K562 treated with DMSO at 1 percent for 4 hours (cell line): ENCODE data around the gene SIVA1. TPM values are rescaled to one million over a fixed set of nuclear protein-coding genes. Genes with fewer than 3 reads are reported as not detected.

Experiments
- total RNA-seq: library from RNA; unstranded; fragments of 300-600 nt; gene quantifications from 2 replicates; pipeline ENCODE4 v1.2.3, GENCODE V29; 2022; ENCODE audit not compliant: insufficient read depth

SIVA1 gene
- 115 and 126 TPM in 2 replicates for total RNA-seq

GRCh38 chr14:104752735-104753527 lies at the start of gene SIVA1:
SIVA1 (plus strand) TSS chr14:104753147; CDS start chr14:104753202, 55 bp downstream.

GRCh38 chr14:104723651-104724406 lies 29.1 kb upstream of the SIVA1 start, which contains the start of gene ADSS1:
ADSS1 (plus strand) TSS chr14:104724229; CDS start chr14:104724271, 42 bp downstream.

GRCh38 chr14:104794993-104795780 lies 42.2 kb downstream of the SIVA1 start, which contains the start of gene AKT1:
AKT1 (minus strand) TSS chr14:104795748; CDS start chr14:104792643, 3,105 bp downstream.

GRCh38 chr14:104800771-104801519 lies 48.0 kb downstream of the SIVA1 start, which contains the start of gene ZBTB42:
ZBTB42 (plus strand) TSS chr14:104801101; CDS start chr14:104801198, 97 bp downstream.

Other genes starting within 250 kb of the SIVA1 start
- not detected in 2 replicates for gene C14orf180, start 173.4 kb upstream of the SIVA1 start, total RNA-seq
- gene TMEM179, start 148.4 kb upstream of the SIVA1 start, total RNA-seq = not detected in 2 replicates
- 19.1 and 24.2 TPM in 2 replicates for gene INF2, start 63.5 kb upstream of the SIVA1 start, total RNA-seq
- 11.7 and 16.5 TPM in 2 replicates for gene ADSS1, start 28.9 kb upstream of the SIVA1 start, total RNA-seq
- gene AKT1, start 42.6 kb downstream of the SIVA1 start, total RNA-seq = 102 and 123 TPM in 2 replicates
- 3.1 and 4.1 TPM in 2 replicates for gene ZBTB42, start 48.0 kb downstream of the SIVA1 start, total RNA-seq
- gene CEP170B, start 112.1 kb downstream of the SIVA1 start, total RNA-seq = 6.7 and 6.8 TPM in 2 replicates
- gene PLD4, start 171.7 kb downstream of the SIVA1 start, total RNA-seq = 3.9 TPM in 1 of 2 replicates, not detected in the other
- 0.12 TPM in 1 of 2 replicates, not detected in the other for gene AHNAK2, start 225.2 kb downstream of the SIVA1 start, total RNA-seq
- gene CLBA1, start 232.6 kb downstream of the SIVA1 start, total RNA-seq = 1.5 and 1.7 TPM in 2 replicates